IMR-90 (cell line): ENCODE measurements around the gene EPAS1. TPM values are rescaled to one million over a fixed set of nuclear protein-coding genes. Genes with fewer than 3 reads are reported as not detected.

Experiments used
- ATAC-seq: fragments of 200-7000 bp; cut with Tn5 transposase; 2 replicates; pipeline ENCODE4 v1.9.1; 2020; ENCODE audit warnings: low read depth, mild to moderate bottlenecking, moderate library complexity
- BruUV-seq: library from RNA; stranded (reverse); fragments of 400-500 nt; replicated peaks from 2 replicates; lab custom pipeline; 2021; lab: Mats Ljungman, UMichigan
- CTCF ChIA-PET: fragments of 300-600 bp; formaldehyde crosslinking; extraction: SDS; loops from one replicate; lab custom pipeline; 2021; ENCODE audit warnings: antibody characterized with exemption; lab: Yijun Ruan, JAX
- POLR2A ChIA-PET: fragments of 300-600 bp; sonication (Branson Sonifier 250); formaldehyde crosslinking; loops from one replicate; lab custom pipeline; 2022; ENCODE audit warnings: antibody characterized with exemption; ENCODE audit not compliant: unreplicated experiment; lab: Charles Lee
- DNase-seq: peaks from one replicate; pipeline ENCODE4 v3.0.0; 2013
- H2AFZ ChIP-seq: replicated peaks from 2 replicates; pipeline ENCODE3; 2013; ENCODE audit warnings: low read length, mild to moderate bottlenecking; ENCODE audit not compliant: poor library complexity
- H2AK5ac ChIP-seq: 2 replicates; pipeline ENCODE4 v1.6.1; 2013; ENCODE audit warnings: low read depth, low read length, inconsistent platforms
- H2AK9ac ChIP-seq: replicated peaks from 2 replicates; pipeline ENCODE3; 2013; ENCODE audit warnings: mild to moderate bottlenecking, low read depth, low read length, moderate library complexity; ENCODE audit not compliant: poor library complexity
- H2BK120ac ChIP-seq: 2 replicates; pipeline ENCODE4 v1.6.1; 2013; ENCODE audit warnings: low read depth, low read length, inconsistent platforms
- H2BK15ac ChIP-seq: 3 replicates; pipeline ENCODE4 v1.6.1; 2013; ENCODE audit warnings: low read depth, low read length, inconsistent platforms
- H2BK20ac ChIP-seq: 2 replicates; pipeline ENCODE4 v1.6.1; 2013; ENCODE audit warnings: low read depth, mild to moderate bottlenecking, inconsistent platforms, low read length, moderate library complexity
- H2BK5ac ChIP-seq: 2 replicates; pipeline ENCODE4 v1.6.1; 2013; ENCODE audit warnings: mild to moderate bottlenecking, low read depth, low read length, inconsistent platforms; ENCODE audit not compliant: poor library complexity, severe bottlenecking
- H3K14ac ChIP-seq: replicated peaks from 2 replicates; pipeline ENCODE4 v1.6.1; 2013; ENCODE audit warnings: low read depth, low read length, inconsistent platforms
- H3K18ac ChIP-seq: 2 replicates; pipeline ENCODE4 v1.6.1; 2013; ENCODE audit warnings: low read depth, low read length, control low read depth
- H3K23ac ChIP-seq: 2 replicates; pipeline ENCODE4 v1.6.1; 2013; ENCODE audit warnings: low read depth, low read length, inconsistent platforms
- H3K27ac ChIP-seq: 2 replicates; pipeline ENCODE4 v1.5.1; 2013; ENCODE audit warnings: mild to moderate bottlenecking, control low read depth, low read length; ENCODE audit not compliant: insufficient read depth
- H3K27me3 ChIP-seq: 2 replicates; pipeline ENCODE4 v1.6.1; 2013; ENCODE audit warnings: low read length; ENCODE audit not compliant: control insufficient read depth, insufficient read depth
- H3K36me3 ChIP-seq: 2 replicates; pipeline ENCODE4 v1.6.1; 2013; ENCODE audit warnings: low read length, mixed read lengths; ENCODE audit not compliant: control insufficient read depth, insufficient read depth
- H3K4ac ChIP-seq: 2 replicates; pipeline ENCODE4 v1.6.1; 2013; ENCODE audit warnings: low read depth, low read length, inconsistent platforms
- H3K4me1 ChIP-seq: 2 replicates; pipeline ENCODE4 v1.6.1; 2013; ENCODE audit warnings: low read length, mixed read lengths; ENCODE audit not compliant: control insufficient read depth, insufficient read depth
- H3K4me2 ChIP-seq: 2 replicates; pipeline ENCODE4 v1.6.1; 2013; ENCODE audit warnings: low read depth, mild to moderate bottlenecking, control low read depth, low read length, moderate library complexity
- H3K4me3 ChIP-seq: 2 replicates; pipeline ENCODE4 v1.5.1; 2013; ENCODE audit warnings: low read depth, mild to moderate bottlenecking, control low read depth, low read length, moderate library complexity; ENCODE audit not compliant: insufficient read depth
- H3K56ac ChIP-seq: 2 replicates; pipeline ENCODE4 v1.6.1; 2013; ENCODE audit warnings: low read length, inconsistent platforms; ENCODE audit not compliant: insufficient read depth; ENCODE audit errors: extremely low read depth
- H3K79me1 ChIP-seq, 2 experiments: 2 replicates each; pipeline ENCODE4 v1.6.1; 2013; ENCODE audit warnings: low read length in 2 of 2, inconsistent platforms in 1 of 2, low read depth in 1 of 2
- H3K9ac ChIP-seq: 2 replicates; pipeline ENCODE4 v1.6.1; 2013; ENCODE audit warnings: low read depth, low read length, control low read depth
- H3K9me1 ChIP-seq: 2 replicates; pipeline ENCODE4 v1.6.1; 2013; ENCODE audit warnings: low read length, inconsistent platforms; ENCODE audit not compliant: insufficient read depth
- H3K9me3 ChIP-seq: 2 replicates; pipeline ENCODE4 v1.6.1; 2013; ENCODE audit warnings: low read length; ENCODE audit not compliant: control insufficient read depth, insufficient read depth
- H4K20me1 ChIP-seq: 2 replicates; pipeline ENCODE4 v1.6.1; 2013; ENCODE audit warnings: low read length, inconsistent platforms; ENCODE audit not compliant: insufficient read depth
- H4K5ac ChIP-seq: 2 replicates; pipeline ENCODE4 v1.6.1; 2013; ENCODE audit warnings: mild to moderate bottlenecking, low read depth, low read length, control low read depth
- H4K8ac ChIP-seq, 2 experiments: 2 replicates each; pipeline ENCODE4 v1.6.1; 2013; ENCODE audit warnings: low read depth in 2 of 2, low read length in 2 of 2, control low read depth in 1 of 2, inconsistent platforms in 1 of 2
- H4K91ac ChIP-seq: 2 replicates; pipeline ENCODE4 v1.6.1; 2013; ENCODE audit warnings: low read depth, low read length, inconsistent platforms; ENCODE audit not compliant: insufficient read depth
- BHLHE40 ChIP-seq: fragments of 150-350 bp; IDR thresholded peaks from 2 replicates; pipeline ENCODE4 v1.6.1; 2016; ENCODE audit warnings: mild to moderate bottlenecking, low read depth, low read length
- CEBPB ChIP-seq: IDR thresholded peaks from 2 replicates; pipeline ENCODE4 v1.6.1; 2012; ENCODE audit warnings: low read depth, low read length, improper control_type of control experiment
- CHD1 ChIP-seq: IDR thresholded peaks from 2 replicates; pipeline ENCODE4 v1.6.1; 2012; ENCODE audit warnings: low read depth, low read length, improper control_type of control experiment
- FOS ChIP-seq: fragments of 150-350 bp; IDR thresholded peaks from 2 replicates; pipeline ENCODE4 v1.6.1; 2016; ENCODE audit warnings: low read depth, low read length
- MAFK ChIP-seq: IDR thresholded peaks from 2 replicates; pipeline ENCODE4 v1.6.1; 2012; ENCODE audit warnings: low read depth, low read length, improper control_type of control experiment
- MAZ ChIP-seq: IDR thresholded peaks from 2 replicates; pipeline ENCODE4 v1.6.1; 2012; ENCODE audit warnings: low read depth, mild to moderate bottlenecking, low read length, improper control_type of control experiment, moderate library complexity, borderline replicate concordance
- MXI1 ChIP-seq: IDR thresholded peaks from 2 replicates; pipeline ENCODE4 v1.6.1; 2012; ENCODE audit warnings: low read depth, mild to moderate bottlenecking, low read length, moderate library complexity, borderline replicate concordance
- NFE2L2 ChIP-seq: fragments of 150-350 bp; IDR thresholded peaks from 2 replicates; pipeline ENCODE4 v1.6.1; 2016; ENCODE audit warnings: low read depth, mild to moderate bottlenecking, low read length
- POLR2A ChIP-seq: IDR thresholded peaks from 2 replicates; pipeline ENCODE4 v1.6.1; 2012; ENCODE audit warnings: mild to moderate bottlenecking, low read depth, low read length
- RAD21 ChIP-seq: IDR thresholded peaks from 2 replicates; pipeline ENCODE4 v1.6.1; 2012; ENCODE audit warnings: low read length, improper control_type of control experiment
- RCOR1 ChIP-seq: IDR thresholded peaks from 2 replicates; pipeline ENCODE4 v1.6.1; 2012; ENCODE audit warnings: mild to moderate bottlenecking, low read length, improper control_type of control experiment; ENCODE audit not compliant: insufficient replicate concordance
- RFX5 ChIP-seq: IDR thresholded peaks from 2 replicates; pipeline ENCODE4 v1.8.0; 2012; ENCODE audit warnings: low read depth, mild to moderate bottlenecking, low read length, moderate library complexity
- SMC3 ChIP-seq: fragments of 150-350 bp; IDR thresholded peaks from 2 replicates; pipeline ENCODE4 v1.6.1; 2016; ENCODE audit warnings: low read depth, mild to moderate bottlenecking, antibody characterized with exemption, low read length, moderate library complexity
- WGBS, 2 experiments: methylation state at CpG; one replicate each; pipeline versions ENCODE4 v1.1.5 to v1.1.7; 2013; ENCODE audit warnings: missing lambda C conversion rate in 2 of 2; ENCODE audit not compliant: insufficient read length in 1 of 2; ENCODE audit errors: extremely low coverage in 2 of 2; 5-methylcytosine and 5-hydroxymethylcytosine counted together
- dilution Hi-C: fragments of 300-500 bp; cut with HindIII; formaldehyde crosslinking; loops from one replicate; pipeline ENCODE4 v1.14.3; 2018; ENCODE audit warnings: low sequenced_read_pairs; ENCODE audit not compliant: unreplicated experiment
- in situ Hi-C: fragments of 300-500 bp; cut with MboI; formaldehyde crosslinking; loops from 3 replicates; pipeline ENCODE4 v1.14.3; 2019; ENCODE audit warnings: low sequenced_read_pairs, inconsistent platforms, mixed read lengths
- intact Hi-C: fragments of 100-400 bp; cut with micrococcal nuclease; formaldehyde crosslinking; loops from 2 replicates; pipeline ENCODE4 v1.10.0; 2022
- polyA plus RNA-seq, 3 experiments: library from polyadenylated mRNA; depleted of rRNA; stranded (reverse); fragments of >200 nt; gene quantifications; 2 replicates each; pipeline ENCODE4 v1.2.3, GENCODE V29; 2012; ENCODE audit warnings: low replicate concordance in 1 of 3
- total RNA-seq: library from RNA; depleted of rRNA; stranded (reverse); fragments of >200 nt; gene quantifications from 2 replicates; pipeline ENCODE4 v1.2.3, GENCODE V29; 2012
- TF ChIP-seq, protein P1 (sequence below): fragments of 150-350 bp; IDR thresholded peaks from 2 replicates; pipeline ENCODE4 v1.6.1; 2016; ENCODE audit warnings: low read depth, mild to moderate bottlenecking, low read length, moderate library complexity, borderline replicate concordance
- TF ChIP-seq, protein P2 (sequence below): fragments of 150-350 bp; IDR thresholded peaks from 2 replicates; pipeline ENCODE4 v1.6.1; 2017; ENCODE audit warnings: mild to moderate bottlenecking, antibody characterized with exemption, low read length, low read depth
- TF ChIP-seq, protein P3 (sequence below): conservative IDR thresholded peaks from 2 replicates; pipeline ENCODE4 v1.5.1; 2012; ENCODE audit warnings: mild to moderate bottlenecking, low read depth, low read length, improper control_type of control experiment

EPAS1 gene
- total and polyA plus RNA-seq, 2 of the 4 experiments (the other 2 are of a cell fraction), result 40.7 to 120 TPM

DNA sequence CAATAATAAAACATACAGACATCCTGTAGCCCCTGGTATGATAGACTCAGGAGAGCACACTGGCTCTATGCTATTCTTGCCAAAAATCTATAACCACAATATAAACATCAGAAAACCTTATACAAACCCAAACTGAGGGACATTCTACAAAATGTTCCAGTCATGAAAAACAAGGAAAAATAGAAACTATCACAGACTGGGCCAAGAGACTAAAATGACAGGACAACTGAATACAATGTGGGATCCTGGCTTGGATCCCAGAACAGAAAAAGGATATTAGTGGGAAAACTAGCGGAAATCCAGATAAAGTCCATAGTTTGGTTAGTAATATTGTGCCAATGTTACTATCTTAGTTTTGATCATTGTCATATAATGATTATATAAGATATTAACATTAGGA is 29.6 kb upstream of the EPAS1 start:
- peak; percentile 45 for DNase-seq
- Histone ChIP-seq H3K4me3 (no peak overlapping the region), H3K14ac (no peak overlapping the region), H3K4ac (no peak overlapping the region), H3K9me1 (no peaks in the 10 kb centered on the region; the same call in 1 of the 2 replicates), H2BK5ac (no peak overlapping the region), H3K56ac (no peak overlapping the region), H3K4me2 (no peak overlapping the region), H3K23ac (no peak overlapping the region), H2AK5ac (no peak overlapping the region), H3K79me1 (no peaks in the 10 kb centered on the region), H3K36me3 (no peaks in the 10 kb centered on the region), H3K27ac (no peak overlapping the region), H3K27me3 (peaks cover 9% of the 10 kb centered on the region), H3K18ac (no peak overlapping the region), H4K5ac (no peak overlapping the region), H4K20me1 (no peaks in the 10 kb centered on the region), H2AFZ (no peak overlapping the region), H3K9ac (no peak overlapping the region), H3K9me3 (no peaks in the 10 kb centered on the region), H2BK20ac (no peak overlapping the region), H2BK120ac (no peak overlapping the region), H2AK9ac (no peak overlapping the region), H4K91ac (no peak overlapping the region), H3K4me1 (peaks cover 4% of the 10 kb centered on the region; the same call in 1 of the 2 replicates), H2BK15ac (no peak overlapping the region), H4K8ac (no peak overlapping the region)
- dilution Hi-C loops, result no loop called here
- CTCF ChIA-PET, result interaction anchor here (0.6 kb wide), 1 partner anchor 959 kb away, joined by 5 read pairs; no protein-coding TSS in a partner anchor
- TF ChIP-seq MAFK (no peak), MAZ (no peak), CEBPB (no peak), RAD21 (no peak), NFE2L2 (no peak), BHLHE40 (no peak), RFX5 (no peak), CHD1 (no peak), SMC3 (no peak), FOS (no peak), MXI1 (no peak), RCOR1 (no peak), POLR2A (no peak)
- TF ChIP-seq, protein P1, sequence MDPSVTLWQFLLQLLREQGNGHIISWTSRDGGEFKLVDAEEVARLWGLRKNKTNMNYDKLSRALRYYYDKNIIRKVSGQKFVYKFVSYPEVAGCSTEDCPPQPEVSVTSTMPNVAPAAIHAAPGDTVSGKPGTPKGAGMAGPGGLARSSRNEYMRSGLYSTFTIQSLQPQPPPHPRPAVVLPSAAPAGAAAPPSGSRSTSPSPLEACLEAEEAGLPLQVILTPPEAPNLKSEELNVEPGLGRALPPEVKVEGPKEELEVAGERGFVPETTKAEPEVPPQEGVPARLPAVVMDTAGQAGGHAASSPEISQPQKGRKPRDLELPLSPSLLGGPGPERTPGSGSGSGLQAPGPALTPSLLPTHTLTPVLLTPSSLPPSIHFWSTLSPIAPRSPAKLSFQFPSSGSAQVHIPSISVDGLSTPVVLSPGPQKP, result no peak
- TF ChIP-seq, protein P2, sequence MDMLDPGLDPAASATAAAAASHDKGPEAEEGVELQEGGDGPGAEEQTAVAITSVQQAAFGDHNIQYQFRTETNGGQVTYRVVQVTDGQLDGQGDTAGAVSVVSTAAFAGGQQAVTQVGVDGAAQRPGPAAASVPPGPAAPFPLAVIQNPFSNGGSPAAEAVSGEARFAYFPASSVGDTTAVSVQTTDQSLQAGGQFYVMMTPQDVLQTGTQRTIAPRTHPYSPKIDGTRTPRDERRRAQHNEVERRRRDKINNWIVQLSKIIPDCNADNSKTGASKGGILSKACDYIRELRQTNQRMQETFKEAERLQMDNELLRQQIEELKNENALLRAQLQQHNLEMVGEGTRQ, result no peak
- TF ChIP-seq, protein P3, sequence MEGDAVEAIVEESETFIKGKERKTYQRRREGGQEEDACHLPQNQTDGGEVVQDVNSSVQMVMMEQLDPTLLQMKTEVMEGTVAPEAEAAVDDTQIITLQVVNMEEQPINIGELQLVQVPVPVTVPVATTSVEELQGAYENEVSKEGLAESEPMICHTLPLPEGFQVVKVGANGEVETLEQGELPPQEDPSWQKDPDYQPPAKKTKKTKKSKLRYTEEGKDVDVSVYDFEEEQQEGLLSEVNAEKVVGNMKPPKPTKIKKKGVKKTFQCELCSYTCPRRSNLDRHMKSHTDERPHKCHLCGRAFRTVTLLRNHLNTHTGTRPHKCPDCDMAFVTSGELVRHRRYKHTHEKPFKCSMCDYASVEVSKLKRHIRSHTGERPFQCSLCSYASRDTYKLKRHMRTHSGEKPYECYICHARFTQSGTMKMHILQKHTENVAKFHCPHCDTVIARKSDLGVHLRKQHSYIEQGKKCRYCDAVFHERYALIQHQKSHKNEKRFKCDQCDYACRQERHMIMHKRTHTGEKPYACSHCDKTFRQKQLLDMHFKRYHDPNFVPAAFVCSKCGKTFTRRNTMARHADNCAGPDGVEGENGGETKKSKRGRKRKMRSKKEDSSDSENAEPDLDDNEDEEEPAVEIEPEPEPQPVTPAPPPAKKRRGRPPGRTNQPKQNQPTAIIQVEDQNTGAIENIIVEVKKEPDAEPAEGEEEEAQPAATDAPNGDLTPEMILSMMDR, result no peak
- BruUV-seq, result no TSS peak
- no CpG with 5 or more reads among the region's 1 CpG for WGBS, 2 experiments
- POLR2A ChIA-PET, result interaction anchor here (0.6 kb wide), 1 partner anchor 26 kb away, joined by 4 read pairs; no protein-coding TSS in a partner anchor
- intact Hi-C loops, result no loop called here
- ATAC-seq, result peak; percentile 59
- in situ Hi-C loops, result no loop called here
